Activated naive CD4-positive, alpha-beta T cell treated with anti-CD3 and anti-CD28 coated beads, Interleukin-2, amount 10 ng/mL, durations not matched to agents 7 days and 5 days (primary cell): ENCODE measurements around the gene USP53.

Experiments
- CTCF ChIA-PET: fragments of 350-600 bp; sonication (Branson Sonifier 250); formaldehyde crosslinking; loops from one replicate; lab custom pipeline; 2021; ENCODE audit warnings: antibody characterized with exemption; lab: Charles Lee
- DNase-seq: peaks from one replicate; pipeline ENCODE4 v3.0.0-alpha.2; 2020
- H3K27ac Mint-ChIP-seq: one replicate; pipeline ENCODE4 v1.8.0; 2021; ENCODE audit warnings: mild to moderate bottlenecking, moderate library complexity, mixed read lengths
- H3K27me3 Mint-ChIP-seq: one replicate; pipeline ENCODE4 v1.8.0; 2021; ENCODE audit warnings: mild to moderate bottlenecking, mixed read lengths
- H3K36me3 Mint-ChIP-seq: one replicate; pipeline ENCODE4 v1.8.0; 2021; ENCODE audit warnings: mixed read lengths
- H3K4me1 Mint-ChIP-seq: one replicate; pipeline ENCODE4 v1.8.0; 2021; ENCODE audit warnings: mixed read lengths
- H3K4me3 Mint-ChIP-seq: one replicate; pipeline ENCODE4 v1.8.0; 2021; ENCODE audit warnings: mild to moderate bottlenecking, moderate library complexity, mixed read lengths
- H3K9me3 Mint-ChIP-seq: one replicate; pipeline ENCODE4 v1.8.0; 2021; ENCODE audit warnings: mixed read lengths

Gene USP53

DNA sequence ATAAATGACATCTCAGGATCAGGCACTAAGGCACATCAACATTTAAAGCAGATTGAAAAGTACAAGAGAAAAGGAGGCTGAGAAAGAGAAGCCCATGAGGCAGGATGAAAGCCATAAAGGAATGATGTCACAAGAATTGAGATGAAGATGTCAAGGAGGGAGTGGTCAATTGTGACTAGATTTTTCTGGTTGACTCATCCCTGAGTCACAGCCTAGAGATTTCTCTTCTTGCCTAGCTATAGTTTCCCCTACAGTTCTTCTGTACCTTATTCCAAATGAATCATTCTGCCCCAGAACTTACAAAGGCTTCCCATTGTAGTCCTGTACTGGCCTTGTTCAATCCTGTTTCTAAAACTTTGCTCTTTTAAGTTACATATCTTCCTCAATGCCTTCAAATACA lies 3.4 kb upstream of the USP53 start:
- no peak overlapping the region for H3K4me3 Mint-ChIP-seq
- CTCF ChIA-PET, result interaction anchor here (1.2 to 1.4 kb wide), 2 partner anchors 78 to 228 kb away, joined by 3 read pairs; no protein-coding TSS in a partner anchor
- no peaks in the 10 kb centered on the region for H3K36me3 Mint-ChIP-seq
- H3K9me3 Mint-ChIP-seq, result no peaks in the 10 kb centered on the region
- no peak for DNase-seq
- H3K4me1 Mint-ChIP-seq, result peaks cover 33% of the 10 kb centered on the region
- no peak overlapping the region for H3K27ac Mint-ChIP-seq
- peaks cover 6% of the 10 kb centered on the region for H3K27me3 Mint-ChIP-seq

DNA sequence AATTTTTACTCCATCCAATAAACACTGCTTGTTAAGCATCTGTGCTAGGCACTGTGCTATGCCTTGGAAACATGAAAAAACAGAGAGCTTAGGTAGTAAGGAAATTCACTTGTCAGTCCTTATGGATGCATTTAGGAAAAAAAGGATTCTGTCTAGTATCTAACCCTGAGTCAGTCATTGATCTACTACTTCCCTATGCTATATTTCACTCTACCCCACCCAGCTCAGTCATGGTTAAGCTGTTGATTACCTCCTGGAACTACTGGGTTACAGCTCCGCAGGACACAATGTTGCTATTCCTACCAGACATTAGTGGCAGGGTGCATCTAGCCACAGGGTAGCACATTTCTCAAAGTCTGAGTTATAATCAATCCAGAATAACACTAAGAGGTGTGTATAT lies 2.9 kb upstream of the USP53 start:
- Mint-ChIP-seq H3K4me3 (no peak overlapping the region), H3K27me3 (peaks cover 6% of the 10 kb centered on the region), H3K4me1 (peaks cover 36% of the 10 kb centered on the region), H3K36me3 (no peaks in the 10 kb centered on the region), H3K27ac (no peak overlapping the region), H3K9me3 (no peaks in the 10 kb centered on the region)
- DNase-seq, result no peak
- CTCF ChIA-PET, result interaction anchor here (1.2 to 1.4 kb wide), 2 partner anchors 77 to 228 kb away, joined by 3 read pairs; no protein-coding TSS in a partner anchor

DNA sequence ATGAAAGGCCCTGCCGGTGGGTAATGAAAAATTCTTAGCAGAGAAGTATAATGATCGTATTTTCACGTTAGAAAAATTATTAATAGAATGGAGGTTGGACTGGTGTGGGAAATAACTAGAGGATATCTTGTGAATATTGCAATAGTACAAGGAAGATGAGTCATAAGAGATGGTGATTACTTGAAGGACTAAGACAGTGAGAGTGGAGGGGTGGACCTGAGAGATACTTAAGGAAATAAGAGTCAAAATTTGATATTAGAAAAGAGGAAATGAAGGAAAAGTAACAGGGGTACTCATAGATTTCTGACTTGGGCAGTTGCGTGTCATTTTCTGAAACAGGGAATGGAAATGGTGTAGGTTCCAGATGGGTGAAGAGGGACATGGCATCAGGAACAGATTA lies 1.7 kb upstream of the USP53 start:
- CTCF ChIA-PET, result no interaction called here
- Mint-ChIP-seq H3K4me3 (peak overlapping the region; percentile 91), H3K27me3 (peaks cover 6% of the 10 kb centered on the region), H3K4me1 (peaks cover 40% of the 10 kb centered on the region), H3K27ac (peak overlapping the region; percentile 9), H3K9me3 (no peaks in the 10 kb centered on the region), H3K36me3 (no peaks in the 10 kb centered on the region)
- DNase-seq, result no peak

DNA sequence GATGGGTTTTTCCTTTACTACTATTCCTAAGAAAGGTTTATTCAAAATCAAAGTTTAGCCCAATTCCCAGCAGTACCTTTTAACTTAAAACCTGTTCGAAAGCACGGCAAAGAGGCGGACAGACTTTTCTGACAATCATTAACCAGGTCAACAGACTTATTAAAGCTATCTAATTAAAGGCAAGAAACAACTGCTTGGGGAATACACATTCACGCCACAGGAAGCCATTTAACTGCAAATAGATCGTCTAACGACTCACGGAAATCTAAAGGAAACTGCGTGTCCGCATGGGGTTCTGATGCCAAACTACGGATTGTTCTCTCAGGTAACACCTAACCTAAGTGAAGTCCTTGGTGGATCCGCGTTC lies 663 bp upstream of the USP53 start:
- H3K9me3 Mint-ChIP-seq, result no peaks in the 10 kb centered on the region
- DNase-seq, result no peak

DNA sequence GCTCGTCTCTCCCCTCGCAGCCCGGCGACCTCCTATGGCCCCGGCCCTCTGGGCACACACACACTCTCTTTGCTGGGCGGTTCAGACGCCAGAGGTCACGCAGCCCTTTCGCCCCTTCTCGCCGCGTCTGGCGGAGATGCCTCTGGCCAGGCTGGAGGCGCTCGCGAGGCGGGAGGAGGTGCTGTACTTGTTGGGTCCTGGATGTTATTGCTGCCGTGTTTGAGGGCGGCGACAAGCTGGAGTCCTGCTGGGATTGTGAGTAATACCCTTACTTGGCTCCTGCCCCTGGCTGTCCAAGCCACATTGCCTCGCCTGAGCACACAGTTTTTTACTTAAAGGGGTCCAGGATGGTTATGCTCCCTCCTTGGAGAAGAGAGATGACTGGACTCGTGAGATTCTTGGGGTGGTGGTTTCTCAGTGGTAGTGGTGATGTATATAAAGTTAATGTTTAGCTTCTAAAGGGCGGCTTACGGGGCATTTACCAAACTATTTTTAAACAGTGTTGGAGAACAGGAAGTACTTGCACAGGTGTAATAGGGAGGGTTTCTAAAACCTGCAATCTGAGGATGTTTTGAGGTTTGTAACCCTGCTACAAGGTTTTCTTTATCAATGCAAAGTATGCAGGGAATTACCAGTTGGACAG lies 572 bp downstream of the USP53 start:
- H3K27me3 Mint-ChIP-seq, result peaks cover 6% of the 10 kb centered on the region
- H3K36me3 Mint-ChIP-seq, result peaks cover 8% of the 10 kb centered on the region
- CTCF ChIA-PET, result interaction anchor here (0.7 to 2.5 kb wide), 7 partner anchors 13 to 86 kb away, joined by 3 to 8 read pairs (median 5); no protein-coding TSS in a partner anchor
- DNase-seq, result peak; percentile 74
- H3K9me3 Mint-ChIP-seq, result no peaks in the 10 kb centered on the region
- H3K4me3 Mint-ChIP-seq, result peak overlapping the region; percentile 91
- peaks cover 40% of the 10 kb centered on the region for H3K4me1 Mint-ChIP-seq
- peak overlapping the region; percentile 96 for H3K27ac Mint-ChIP-seq

More for the DNA sequence above, 663 bp upstream of the USP53 start:
- peak overlapping the region; percentile 91 for H3K4me3 Mint-ChIP-seq
- H3K27me3 Mint-ChIP-seq, result peaks cover 6% of the 10 kb centered on the region
- H3K36me3 Mint-ChIP-seq, result no peaks in the 10 kb centered on the region
- peaks cover 40% of the 10 kb centered on the region for H3K4me1 Mint-ChIP-seq
- peak overlapping the region; percentile 96 for H3K27ac Mint-ChIP-seq
- CTCF ChIA-PET, result interaction anchor here (1.0 to 1.5 kb wide), 3 partner anchors 26 to 228 kb away, joined by 3 to 4 read pairs (median 3); no protein-coding TSS in a partner anchor

DNA sequence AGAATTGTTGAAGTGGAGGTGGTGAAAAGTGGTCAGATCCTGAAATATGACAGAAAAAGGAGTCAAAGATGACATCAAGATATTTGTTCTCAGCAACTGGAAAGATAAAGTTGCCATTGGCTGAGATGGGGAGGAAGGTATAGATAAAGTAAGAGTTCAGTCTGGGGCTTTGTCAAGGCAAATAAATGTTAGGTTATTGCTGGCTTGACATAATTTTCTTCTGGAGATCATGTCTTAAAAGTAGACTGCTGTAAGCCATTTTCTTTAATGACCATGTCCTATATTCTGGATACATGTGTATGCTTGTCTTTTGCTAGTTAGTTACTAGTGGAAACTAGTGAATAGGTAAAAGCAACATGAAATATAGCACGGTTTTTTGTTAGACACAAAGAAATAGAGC lies 5.6 kb downstream of the USP53 start:
- peaks cover 13% of the 10 kb centered on the region for H3K4me1 Mint-ChIP-seq
- H3K27ac Mint-ChIP-seq, result no peak overlapping the region

DNA sequence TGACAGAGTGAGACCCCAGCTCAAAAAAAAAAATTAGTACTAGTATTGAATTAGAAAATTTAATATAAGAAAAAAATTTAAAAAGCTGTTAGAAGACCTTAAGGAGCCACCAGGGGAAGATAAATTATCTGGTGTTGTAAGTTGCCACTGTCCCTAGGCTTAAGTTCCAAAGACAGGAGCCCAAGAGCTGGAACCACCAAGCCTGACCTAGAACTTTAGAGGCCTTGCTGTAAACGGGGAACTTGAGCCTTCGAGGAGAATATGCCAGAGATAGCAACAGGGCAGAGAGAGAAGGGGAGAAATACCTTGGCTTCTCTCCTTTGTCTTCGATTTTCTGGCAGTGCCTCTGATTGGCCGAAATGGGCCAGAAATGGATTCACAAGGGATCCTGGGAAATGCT lies 8.9 kb downstream of the USP53 start:
- Mint-ChIP-seq H3K27ac (no peak overlapping the region), H3K4me1 (no peaks in the 10 kb centered on the region), H3K27me3 (no peaks in the 10 kb centered on the region), H3K9me3 (peaks cover 4% of the 10 kb centered on the region), H3K4me3 (no peak overlapping the region), H3K36me3 (peaks cover 33% of the 10 kb centered on the region)
- CTCF ChIA-PET, result interaction anchor here (1.5 kb wide), 1 partner anchor 17 kb away, joined by 4 read pairs; no protein-coding TSS in a partner anchor
- DNase-seq, result no peak

More for the DNA sequence above, 5.6 kb downstream of the USP53 start:
- peaks cover 4% of the 10 kb centered on the region for H3K9me3 Mint-ChIP-seq
- peaks cover 28% of the 10 kb centered on the region for H3K36me3 Mint-ChIP-seq
- DNase-seq, result no peak
- H3K4me3 Mint-ChIP-seq, result no peak overlapping the region
- no peaks in the 10 kb centered on the region for H3K27me3 Mint-ChIP-seq
- CTCF ChIA-PET, result no interaction called here

DNA sequence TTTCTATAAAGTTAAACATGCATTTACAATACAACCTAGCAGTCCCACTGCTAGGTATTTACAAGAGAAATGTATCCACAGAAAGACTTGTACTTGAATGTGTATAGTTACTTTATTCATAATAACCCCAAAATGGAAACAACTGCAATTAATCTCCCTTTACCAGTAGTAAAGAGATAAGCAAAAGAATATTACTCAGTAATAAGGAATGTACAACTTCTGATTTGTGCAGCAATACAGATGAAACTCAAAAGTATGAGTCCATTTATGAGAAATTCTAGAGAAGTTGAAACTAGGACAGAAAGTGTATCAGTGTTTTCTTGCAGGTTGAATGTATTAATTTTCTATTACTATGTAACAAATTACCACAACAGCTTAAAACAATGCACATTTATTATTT lies 15.2 kb downstream of the USP53 start:
- peaks cover 2% of the 10 kb centered on the region for H3K9me3 Mint-ChIP-seq
- peaks cover 12% of the 10 kb centered on the region for H3K36me3 Mint-ChIP-seq
- CTCF ChIA-PET, result interaction anchor here (1.6 kb wide), 1 partner anchor 14 kb away, joined by 4 read pairs; no protein-coding TSS in a partner anchor
- H3K27ac Mint-ChIP-seq, result no peak overlapping the region
- H3K4me3 Mint-ChIP-seq, result no peak overlapping the region
- no peaks in the 10 kb centered on the region for H3K27me3 Mint-ChIP-seq
- no peak for DNase-seq
- H3K4me1 Mint-ChIP-seq, result no peaks in the 10 kb centered on the region

DNA sequence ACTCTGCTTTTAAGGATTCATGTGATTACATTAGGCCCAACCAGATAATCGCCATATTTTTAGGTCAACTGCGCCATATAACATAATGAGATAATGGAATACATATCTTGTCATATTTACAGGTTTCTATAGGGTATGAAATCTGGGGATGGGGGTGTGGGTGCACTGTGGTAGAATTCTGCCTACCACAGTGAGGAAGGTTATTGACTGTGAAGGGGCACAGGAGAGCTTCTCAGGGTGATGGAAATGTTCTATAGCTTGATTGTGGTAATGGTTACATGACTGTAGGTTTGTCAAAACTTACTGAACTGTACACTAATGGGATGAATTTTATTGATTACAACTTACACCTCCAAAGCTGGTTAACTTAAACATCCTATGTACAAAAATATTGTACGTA lies 15.9 kb downstream of the USP53 start:
- Mint-ChIP-seq H3K4me3 (no peak overlapping the region), H3K4me1 (peaks cover 5% of the 10 kb centered on the region), H3K9me3 (peaks cover 2% of the 10 kb centered on the region), H3K27ac (no peak overlapping the region), H3K36me3 (peaks cover 10% of the 10 kb centered on the region), H3K27me3 (no peaks in the 10 kb centered on the region)
- DNase-seq, result no peak
- CTCF ChIA-PET, result interaction anchor here (1.6 kb wide), 1 partner anchor 15 kb away, joined by 4 read pairs; no protein-coding TSS in a partner anchor

DNA sequence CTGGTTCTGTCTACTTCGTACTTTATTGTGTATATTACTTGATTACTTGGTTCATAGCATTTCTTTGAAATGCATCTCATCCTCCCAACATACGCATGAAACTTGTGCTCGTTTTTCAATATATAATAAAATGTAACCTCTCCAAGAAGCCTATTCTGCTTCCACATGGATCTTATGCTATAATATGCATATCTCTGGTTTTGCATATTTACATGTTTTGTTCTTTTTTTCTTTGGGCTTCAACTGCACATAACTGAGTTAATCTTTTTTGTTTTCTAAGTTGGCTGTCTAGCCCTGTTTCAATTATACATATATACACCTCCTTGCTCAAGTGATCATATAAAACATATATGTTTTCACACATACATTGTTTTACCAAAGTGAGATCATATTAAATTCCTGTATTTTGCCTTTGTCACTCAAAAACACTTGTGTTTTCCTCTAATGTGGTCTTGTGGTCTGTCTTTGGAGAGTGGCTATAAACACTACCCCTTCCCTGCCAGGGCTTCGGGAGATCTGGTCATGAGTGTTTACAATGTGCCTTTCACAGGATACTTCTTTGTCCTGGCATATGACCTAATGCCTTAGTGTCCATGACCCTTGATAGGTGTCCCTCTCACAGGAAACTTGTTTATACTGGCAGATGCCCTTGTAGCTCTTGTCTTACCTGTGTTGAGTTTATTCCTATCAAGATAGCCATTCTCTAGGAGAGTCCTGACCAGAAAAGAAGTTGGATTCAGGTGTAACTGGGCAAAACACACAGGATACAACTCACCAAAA lies 17.6 kb downstream of the USP53 start:
- Mint-ChIP-seq H3K9me3 (peaks cover 2% of the 10 kb centered on the region), H3K36me3 (peaks cover 10% of the 10 kb centered on the region), H3K27ac (no peak overlapping the region), H3K4me3 (no peak overlapping the region), H3K4me1 (peaks cover 14% of the 10 kb centered on the region), H3K27me3 (no peaks in the 10 kb centered on the region)
- DNase-seq, result no peak
- CTCF ChIA-PET, result no interaction called here

DNA sequence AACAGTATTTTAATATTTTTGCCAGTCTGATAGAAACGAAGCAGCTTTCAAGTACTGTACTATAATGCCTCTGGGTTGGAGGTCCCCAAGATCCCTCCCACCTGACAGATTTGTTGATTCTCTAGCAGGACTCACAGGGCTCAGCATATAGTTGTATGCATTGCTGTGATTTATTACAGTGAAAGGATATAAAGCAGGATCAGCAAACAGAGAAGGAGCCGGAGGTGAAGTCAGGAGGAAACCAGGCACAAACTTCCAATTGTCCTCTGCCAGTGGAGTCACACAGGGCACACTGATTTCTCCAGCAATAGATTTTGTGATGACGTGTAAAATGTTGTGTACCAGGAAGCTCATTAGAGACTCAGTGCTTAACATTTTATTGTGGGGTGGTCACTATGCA lies 19.0 kb downstream of the USP53 start:
- DNase-seq, result no peak
- Mint-ChIP-seq H3K27ac (no peak overlapping the region), H3K4me3 (no peak overlapping the region), H3K27me3 (no peaks in the 10 kb centered on the region), H3K36me3 (peaks cover 14% of the 10 kb centered on the region), H3K9me3 (peaks cover 2% of the 10 kb centered on the region), H3K4me1 (peaks cover 20% of the 10 kb centered on the region)
- CTCF ChIA-PET, result no interaction called here

DNA sequence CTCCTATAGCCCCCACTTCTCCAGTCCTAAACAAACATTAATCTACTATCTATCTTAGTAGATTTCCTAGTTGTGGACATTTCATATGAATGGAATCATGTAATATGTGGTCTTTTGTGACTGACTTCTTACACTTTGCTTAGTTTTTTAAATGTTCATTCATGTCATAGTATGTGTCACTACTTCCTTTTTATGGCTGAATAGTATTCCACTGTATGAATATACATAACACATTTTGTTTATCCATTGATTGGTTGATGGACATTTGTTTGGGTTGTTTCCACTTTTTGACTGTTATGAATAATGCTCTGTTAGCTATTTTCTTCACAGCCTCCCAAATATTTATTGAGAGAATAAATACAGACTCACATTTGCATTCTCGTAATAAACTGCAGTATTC lies 19.8 kb downstream of the USP53 start:
- Mint-ChIP-seq H3K27ac (no peak overlapping the region), H3K4me1 (peaks cover 25% of the 10 kb centered on the region), H3K36me3 (peaks cover 17% of the 10 kb centered on the region), H3K9me3 (peaks cover 2% of the 10 kb centered on the region), H3K4me3 (no peak overlapping the region), H3K27me3 (no peaks in the 10 kb centered on the region)
- CTCF ChIA-PET, result no interaction called here
- DNase-seq, result no peak

DNA sequence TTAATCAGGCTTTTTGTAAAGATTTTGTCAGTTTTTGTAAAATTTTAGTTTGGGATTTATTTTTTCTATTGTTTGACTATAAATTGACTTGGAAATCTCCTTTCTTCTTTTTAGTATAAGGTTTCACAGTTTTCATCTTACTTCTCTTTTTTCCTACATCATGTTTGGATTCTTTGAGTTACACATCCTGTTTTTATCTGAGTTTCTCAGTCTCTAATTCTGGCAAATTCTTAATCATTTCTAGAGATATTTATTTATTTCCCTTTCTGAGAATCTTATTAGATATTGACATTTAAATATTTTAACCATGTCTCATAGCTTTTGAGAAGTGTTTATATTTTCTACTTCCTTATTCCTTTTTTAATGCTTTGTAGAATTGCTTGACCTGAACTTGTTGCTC lies 20.7 kb downstream of the USP53 start:
- peaks cover 31% of the 10 kb centered on the region for H3K4me1 Mint-ChIP-seq
- H3K9me3 Mint-ChIP-seq, result peaks cover 2% of the 10 kb centered on the region
- no peak overlapping the region for H3K27ac Mint-ChIP-seq
- DNase-seq, result no peak
- no peaks in the 10 kb centered on the region for H3K27me3 Mint-ChIP-seq
- H3K36me3 Mint-ChIP-seq, result peaks cover 19% of the 10 kb centered on the region
- no peak overlapping the region for H3K4me3 Mint-ChIP-seq
- CTCF ChIA-PET, result no interaction called here

DNA sequence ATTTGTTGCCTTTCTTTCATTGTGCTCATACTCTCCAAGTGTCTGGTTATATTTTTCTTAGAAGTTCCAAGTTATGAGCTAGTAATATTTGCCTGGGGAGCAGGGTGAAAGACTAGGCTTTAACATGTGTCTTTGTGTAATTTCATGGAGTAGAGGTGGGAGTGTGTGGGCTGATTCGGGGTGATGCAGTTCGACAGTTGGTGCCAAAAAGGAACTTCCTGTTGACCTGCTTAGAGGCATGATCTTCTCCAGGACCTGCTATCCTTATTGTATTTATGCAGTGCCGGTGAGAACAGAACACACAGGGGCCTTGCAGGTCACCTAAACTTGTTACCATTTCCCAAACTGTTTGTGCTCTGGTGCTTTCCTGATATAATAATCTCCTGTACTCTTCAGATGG lies 21.2 kb downstream of the USP53 start:
- DNase-seq, result no peak
- Mint-ChIP-seq H3K36me3 (peaks cover 19% of the 10 kb centered on the region), H3K9me3 (peaks cover 2% of the 10 kb centered on the region), H3K27me3 (no peaks in the 10 kb centered on the region), H3K4me3 (no peak overlapping the region), H3K27ac (no peak overlapping the region), H3K4me1 (peaks cover 35% of the 10 kb centered on the region)
- CTCF ChIA-PET, result no interaction called here
